HepG2 (cell line): ENCODE results near the gene ZNF582. TPM values are rescaled to one million over a fixed set of nuclear protein-coding genes. Genes with fewer than 3 reads are reported as not detected.

Experiments
- AHDC1 ChIP-seq: sonication (generic); formaldehyde crosslinking; IDR thresholded peaks from 2 replicates; pipeline ENCODE4 v1.5.1; 2020; ENCODE audit warnings: mild to moderate bottlenecking, missing genetic modification reagents, borderline replicate concordance
- ARID3A ChIP-seq: IDR thresholded peaks from 2 replicates; pipeline ENCODE4 v1.6.1; 2012; ENCODE audit warnings: low read depth, low read length, improper control_type of control experiment
- CEBPG ChIP-seq: IDR thresholded peaks from 2 replicates; pipeline ENCODE4 v1.6.1; 2016
- FOXA1 ChIP-seq, 2 experiments: fragments of 450-650 bp in 1 of 2; sonication (generic) in 1 of 2; formaldehyde crosslinking in 1 of 2; IDR thresholded peaks; 2 replicates each; pipeline versions ENCODE4 v1.4.0 to v1.6.1; 2016 to 2020; ENCODE audit warnings: missing genetic modification reagents in 1 of 2
- FOXA3 ChIP-seq: IDR thresholded peaks from 2 replicates; pipeline ENCODE4 v1.6.1; 2016; ENCODE audit warnings: missing genetic modification reagents, missing compliant biosample characterization
- GATAD2A ChIP-seq: IDR thresholded peaks from 2 replicates; pipeline ENCODE4 v1.6.1; 2016
- GFI1 ChIP-seq: sonication (generic); formaldehyde crosslinking; IDR thresholded peaks from 2 replicates; pipeline ENCODE4 v1.5.0; 2020; ENCODE audit warnings: missing genetic modification reagents, mild to moderate bottlenecking, borderline replicate concordance
- HIC2 ChIP-seq: sonication (generic); formaldehyde crosslinking; IDR thresholded peaks from 2 replicates; pipeline ENCODE4 v1.9.0; 2022; ENCODE audit warnings: low read depth, missing genetic modification reagents
- HNF1B ChIP-seq: sonication (generic); formaldehyde crosslinking; IDR thresholded peaks from 2 replicates; pipeline ENCODE4 v1.5.1; 2020; ENCODE audit warnings: mild to moderate bottlenecking, moderate library complexity, missing genetic modification reagents
- HNF4A ChIP-seq: sonication (generic); formaldehyde crosslinking; IDR thresholded peaks from 2 replicates; pipeline ENCODE4 v1.4.0; 2020; ENCODE audit warnings: missing genetic modification reagents
- ISL2 ChIP-seq: sonication (generic); formaldehyde crosslinking; IDR thresholded peaks from 2 replicates; pipeline ENCODE4 v1.5.0; 2020; ENCODE audit warnings: missing genetic modification reagents
- KLF16 ChIP-seq, 2 experiments: sonication (generic) in 1 of 2; formaldehyde crosslinking in 1 of 2; IDR thresholded peaks; 2 replicates each; pipeline versions ENCODE4 v1.6.1 to v1.8.0; 2016 to 2023; ENCODE audit warnings: missing genetic modification reagents in 2 of 2, missing compliant biosample characterization in 1 of 2
- NCOR1 ChIP-seq: fragments of 200-600 bp; sonication (generic); IDR thresholded peaks from 2 replicates; pipeline ENCODE4 v1.7.0; 2017; ENCODE audit warnings: antibody characterized with exemption, low read length, borderline replicate concordance
- RARA ChIP-seq: IDR thresholded peaks from 2 replicates; pipeline ENCODE4 v1.6.1; 2016; ENCODE audit warnings: missing genetic modification reagents, missing compliant biosample characterization
- ZBTB8A ChIP-seq: sonication (generic); formaldehyde crosslinking; IDR thresholded peaks from 2 replicates; pipeline ENCODE4 v1.4.0; 2020; ENCODE audit warnings: mild to moderate bottlenecking, low read depth, missing genetic modification reagents, borderline replicate concordance
- ZNF343 ChIP-seq: sonication (generic); formaldehyde crosslinking; IDR thresholded peaks from 2 replicates; pipeline ENCODE4 v1.4.0; 2020; ENCODE audit warnings: mild to moderate bottlenecking, missing genetic modification reagents
- ZNF788 ChIP-seq: sonication (generic); formaldehyde crosslinking; IDR thresholded peaks from 2 replicates; pipeline ENCODE4 v1.5.0; 2020; ENCODE audit warnings: mild to moderate bottlenecking, missing genetic modification reagents, borderline replicate concordance
- ZSCAN21 ChIP-seq: sonication (generic); formaldehyde crosslinking; IDR thresholded peaks from 2 replicates; pipeline ENCODE4 v1.8.0; 2022; ENCODE audit warnings: mild to moderate bottlenecking, missing genetic modification reagents, moderate library complexity, borderline replicate concordance
- polyA plus RNA-seq, 8 experiments: library from polyadenylated mRNA; depleted of rRNA in 3 of 8; stranded (reverse) in 7 of 8; unstranded in 1 of 8; fragments of >200 nt; fragmentation: Illumina TruSeq in 4 of 8; extraction: Trizol in 4 of 8; gene quantifications; 2 replicates each; pipeline versions ENCODE4 v1.2.1 to v1.2.3, GENCODE V29; 2011 to 2016; ENCODE audit warnings: low read depth in 4 of 8, missing spikeins in 1 of 8, mixed read lengths in 1 of 8; ENCODE audit not compliant: insufficient read depth in 1 of 8
- total RNA-seq, 5 experiments: library from RNA; depleted of rRNA; stranded (reverse); fragments of >200 nt; fragmentation: Illumina TruSeq; extraction: Trizol; gene quantifications; 2 replicates each; pipeline ENCODE4 v1.2.3, GENCODE V29; 2016; ENCODE audit warnings: low read depth in 1 of 5

ZNF582 gene
- total and polyA plus RNA-seq, 2 of the 13 experiments (the other 11 are each of a cell fraction or from before 2014, with no cell fraction given) = 0.83 to 1.6 TPM

GRCh38 chr19:56355517-56355916 lies 37.8 kb downstream of the ZNF582 start (continued):
- no peak for TF ChIP-seq ZBTB8A (CRISPR knock-in tag)
- TF ChIP-seq HNF4A (CRISPR knock-in tag) = peak; percentile 87
- no peak for TF ChIP-seq ZNF788 (CRISPR knock-in tag)
- TF ChIP-seq ISL2 = 0 out of 2 replicates have a peak, but pooled peaks have one; percentile 25
- no peak for TF ChIP-seq KLF16 (CRISPR knock-in tag; IDR thresholded peaks at IDR 0.05)
- TF ChIP-seq GFI1 (CRISPR knock-in tag) = no peak
- no peak for TF ChIP-seq HIC2
- TF ChIP-seq ARID3A = peak; percentile 77; the same call in 1 of the 2 replicates
- peak; percentile 56 for TF ChIP-seq RARA (CRISPR knock-in tag)
- TF ChIP-seq FOXA1 (IDR thresholded peaks at IDR 0.05) = no peak
- TF ChIP-seq FOXA1 (CRISPR knock-in tag; IDR thresholded peaks at IDR 0.05) = peak; percentile 40; the same call in 1 of the 2 replicates
- no peak for TF ChIP-seq ZNF343 (CRISPR knock-in tag)
- TF ChIP-seq ZSCAN21 (CRISPR knock-in tag) = no peak
- TF ChIP-seq AHDC1 (CRISPR knock-in tag) = peak; percentile 67; the same call in 1 of the 2 replicates
- peak; percentile 27 for TF ChIP-seq GATAD2A (CRISPR knock-in tag)
- TF ChIP-seq FOXA3 (CRISPR knock-in tag) = peak; percentile 82
- 0 out of 2 replicates have a peak, but pooled peaks have one; percentile 37 for TF ChIP-seq CEBPG (CRISPR knock-in tag)
- TF ChIP-seq HNF1B (CRISPR knock-in tag) = no peak
- TF ChIP-seq NCOR1 = peak; percentile 72; the same call in 1 of the 2 replicates
